ENCODE data around the gene ROR2.
A peak's percentile ranks its signal among the peaks of the same experiment; 100 is the strongest.

ROR2 gene

DNA sequence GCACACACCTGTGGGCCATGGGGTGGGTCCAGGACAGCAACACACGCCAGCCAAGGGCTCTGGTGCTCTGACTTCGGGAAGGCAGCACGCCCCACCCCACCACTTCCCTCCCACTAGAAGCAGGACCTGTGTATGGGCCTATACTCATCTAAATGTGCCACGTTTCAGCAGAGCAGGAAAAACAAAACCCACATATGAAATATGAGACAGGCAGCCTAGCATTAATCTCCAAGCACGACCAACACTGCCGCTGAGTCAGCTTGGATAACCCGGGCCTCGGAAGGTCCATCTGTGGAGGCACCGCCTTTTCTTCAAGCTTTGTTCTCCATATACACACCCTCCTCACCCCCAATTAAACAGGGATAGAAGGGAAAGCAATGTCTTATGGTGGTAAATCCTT lies 203.1 kb downstream of the ROR2 start:
- no peak overlapping the region for H3K4me3 ChIP-seq (ENCODE audit: low read depth, low read length)
- no peak for TF ChIP-seq CTCF (IDR thresholded peaks at IDR 0.05; ENCODE audit: insufficient read depth, low read length, missing control alignments)
- ChIA-PET CTCF (interaction anchor here (1.2 to 2.3 kb wide), 4 partner anchors 11 to 35 kb away, joined by 3 to 12 read pairs (median 7); no protein-coding TSS in a partner anchor), POLR2A (no interaction called here)
- DNase-seq (ENCODE audit: low read depth, low spot score), result no peak

DNA sequence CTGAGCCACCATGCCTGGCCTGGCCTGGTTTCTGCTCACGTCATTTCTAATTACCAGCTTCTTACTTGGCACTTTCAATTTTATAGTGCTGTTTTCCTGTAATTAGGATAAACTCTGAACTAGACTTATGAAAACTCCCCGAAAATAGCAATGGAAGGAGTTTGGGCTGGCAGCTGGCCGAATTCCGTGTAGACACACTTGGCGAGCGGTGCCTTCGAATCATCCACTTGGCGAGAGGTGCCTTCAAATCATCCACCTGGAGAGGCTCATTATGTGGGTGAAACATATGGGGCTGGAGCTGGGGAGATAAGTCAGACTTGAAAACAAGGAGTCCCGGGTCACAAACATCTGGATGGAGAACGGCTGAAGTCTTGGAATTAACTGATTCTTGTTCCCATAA lies 203.7 kb downstream of the ROR2 start:
- no peak for DNase-seq (ENCODE audit: low read depth, low spot score)
- no peak for TF ChIP-seq CTCF (IDR thresholded peaks at IDR 0.05; ENCODE audit: insufficient read depth, low read length, missing control alignments)
- H3K4me3 ChIP-seq (ENCODE audit: low read depth, low read length), result no peak overlapping the region
- POLR2A ChIA-PET, result no interaction called here
- CTCF ChIA-PET, result interaction anchor here (1.5 to 2.6 kb wide), 4 partner anchors 11 to 25 kb away, joined by 3 to 12 read pairs (median 11); no protein-coding TSS in a partner anchor

DNA sequence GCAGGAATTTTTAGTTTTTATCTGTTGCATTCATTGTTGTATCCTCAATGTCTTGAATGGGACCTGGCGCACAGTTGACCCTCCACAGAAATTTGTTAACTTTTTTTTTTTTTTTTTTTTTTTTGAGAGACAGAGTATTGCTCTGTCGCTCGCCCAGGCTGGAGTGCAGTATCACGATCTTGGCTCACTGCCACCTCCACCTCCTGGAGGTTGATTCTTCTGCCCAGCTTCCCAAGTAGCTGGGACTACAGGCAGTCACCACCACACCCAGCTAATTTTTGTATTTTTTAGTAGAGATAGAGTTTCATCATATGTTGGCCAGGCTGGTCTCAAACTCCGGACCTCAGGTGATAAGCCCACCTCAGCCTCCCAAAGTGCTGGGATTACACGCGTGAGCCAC lies 205.9 kb downstream of the ROR2 start:
- ChIA-PET POLR2A (no interaction called here), CTCF (interaction anchor here (0.7 to 2.6 kb wide), 2 partner anchors 14 to 17 kb away, joined by 3 to 11 read pairs; no protein-coding TSS in a partner anchor)
- no peak for DNase-seq (ENCODE audit: low read depth, low spot score)
- H3K4me3 ChIP-seq (ENCODE audit: low read depth, low read length), result no peak overlapping the region
- TF ChIP-seq CTCF (IDR thresholded peaks at IDR 0.05; ENCODE audit: insufficient read depth, low read length, missing control alignments), result no peak

GRCh38 chr9:91741522-91741921 lies 208.5 kb downstream of the ROR2 start:
- no peak overlapping the region for H3K4me3 ChIP-seq (ENCODE audit: low read depth, low read length)
- TF ChIP-seq CTCF (IDR thresholded peaks at IDR 0.05; ENCODE audit: insufficient read depth, low read length, missing control alignments), result no peak
- ChIA-PET POLR2A (no interaction called here), CTCF (interaction anchor here (0.7 to 3.7 kb wide), 7 partner anchors 12 to 826 kb away, joined by 3 to 29 read pairs (median 5); no protein-coding TSS in a partner anchor)
- peak; percentile 34 for DNase-seq (ENCODE audit: low read depth, low spot score)

GRCh38 chr9:91740701-91741100 lies 209.3 kb downstream of the ROR2 start:
- peak; percentile 36 for DNase-seq (ENCODE audit: low read depth, low spot score)
- POLR2A ChIA-PET, result no interaction called here
- H3K4me3 ChIP-seq (ENCODE audit: low read depth, low read length), result no peak overlapping the region
- CTCF ChIA-PET, result interaction anchor here (0.7 to 3.7 kb wide), 8 partner anchors 11 to 826 kb away, joined by 3 to 29 read pairs (median 5); no protein-coding TSS in a partner anchor
- peak; percentile 38 for TF ChIP-seq CTCF (IDR thresholded peaks at IDR 0.05; ENCODE audit: insufficient read depth, low read length, missing control alignments)

DNA sequence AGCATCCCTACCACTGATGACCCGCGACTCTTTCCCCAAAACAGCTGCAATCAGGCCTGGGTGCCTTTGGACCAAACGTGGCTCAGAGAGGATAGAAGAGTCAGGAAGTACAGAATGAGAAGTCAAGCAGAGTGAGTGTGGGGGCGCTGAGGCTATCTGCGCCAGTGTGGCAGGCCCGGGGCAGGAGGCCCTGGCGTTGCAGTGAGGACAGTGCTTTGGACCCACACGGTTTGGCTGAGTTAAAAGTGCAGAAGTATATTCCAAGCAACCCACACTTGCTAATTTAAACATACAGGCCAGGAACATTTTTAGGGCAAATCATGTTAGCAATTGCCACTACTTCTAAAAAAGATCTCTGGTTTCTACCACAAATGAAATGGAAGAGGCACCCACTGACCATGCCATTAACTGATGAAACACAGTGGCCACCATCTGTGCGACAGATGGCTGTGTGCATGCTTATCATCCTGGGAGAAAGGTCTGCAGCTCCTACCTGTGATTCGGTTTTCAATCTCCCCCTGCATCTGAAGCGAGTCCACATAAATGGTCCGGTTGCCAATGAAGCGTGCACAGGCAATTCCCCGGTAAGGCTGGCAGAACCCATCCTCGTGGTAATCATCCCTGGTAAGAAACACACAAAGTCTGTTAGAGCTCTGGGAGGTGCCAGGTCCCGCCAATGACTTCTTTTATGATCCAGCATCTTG lies 213.0 kb downstream of the ROR2 start:
- no peak for TF ChIP-seq CTCF (IDR thresholded peaks at IDR 0.05; ENCODE audit: insufficient read depth, low read length, missing control alignments)

More for the DNA sequence above, 213.0 kb downstream of the ROR2 start:
- no peak overlapping the region for H3K4me3 ChIP-seq (ENCODE audit: low read depth, low read length)
- CTCF ChIA-PET, result interaction anchor here (0.7 to 0.8 kb wide), 2 partner anchors 9 to 11 kb away, joined by 3 read pairs; no protein-coding TSS in a partner anchor
- POLR2A ChIA-PET, result no interaction called here
- DNase-seq (ENCODE audit: low read depth, low spot score), result no peak
